Adrenal gland (tissue), 12 donors: ENCODE results near the gene ATP9A. TPM values are rescaled to one million over a fixed set of nuclear protein-coding genes. Genes with fewer than 3 reads are reported as not detected.

ENCODE experiments used
- DNase-seq, 7 donors: peaks; one replicate each; pipeline ENCODE4 v3.0.0-alpha.2; 2019 to 2020
- H3K27ac ChIP-seq, 5 donors: fragments of 200-600 bp; sonication (generic) in 4 of 5; 1 replicate in 3 of 5; 2 replicates in 2 of 5; pipeline versions ENCODE4 v1.5.1 to v1.8.0; 2016 to 2020; ENCODE audit warnings: mild to moderate bottlenecking in 1 of 5
- H3K27me3 ChIP-seq: fragments of 200-600 bp; 2 replicates; pipeline ENCODE4 v1.8.0; 2021
- H3K36me3 ChIP-seq, 2 donors: fragments of 200-600 bp; replicated peaks in 1 of 2; 1 replicate in 1 of 2; 2 replicates in 1 of 2; pipeline versions ENCODE4 v1.5.1 to v1.8.0; 2018 to 2022
- H3K4me1 ChIP-seq, 2 donors: fragments of 200-600 bp; replicated peaks in 1 of 2; 1 replicate in 1 of 2; 2 replicates in 1 of 2; pipeline versions ENCODE4 v1.5.1 to v1.8.0; 2018 to 2021
- H3K4me3 ChIP-seq, 4 donors: fragments of 200-600 bp; sonication (generic) in 3 of 4; one replicate each; pipeline ENCODE4 v1.5.1; 2016 to 2018
- H3K9me3 ChIP-seq, 3 donors: fragments of 200-600 bp; sonication (generic) in 1 of 3; replicated peaks in 1 of 3; 1 replicate in 2 of 3; 2 replicates in 1 of 3; pipeline versions ENCODE4 v1.5.1 to v1.8.0; 2016 to 2021
- CTCF ChIP-seq, 6 experiments: fragments of 450-650 bp in 4 of 6; fragments of 200-600 bp in 2 of 6; sonication (generic) in 1 of 6; IDR thresholded peaks; 1 replicate in 5 of 6; 2 replicates in 1 of 6; pipeline versions ENCODE4 v1.5.1 to v1.8.0; 2016 to 2021; ENCODE audit warnings: antibody characterized with exemption in 6 of 6, mild to moderate bottlenecking in 2 of 6, moderate library complexity in 1 of 6
- POLR2A ChIP-seq, 2 donors: fragments of 450-650 bp; IDR thresholded peaks; one replicate each; pipeline ENCODE4 v1.6.1; 2017; ENCODE audit warnings: antibody characterized with exemption in 2 of 2, mild to moderate bottlenecking in 2 of 2, moderate library complexity in 1 of 2
- WGBS, 4 donors: extraction: QIAGEN DNeasy Blood & Tissue Kit in 2 of 4; methylation state at CpG; one replicate each; pipeline versions ENCODE4 v1.1.5 to v1.1.7; 2013 to 2017; 5-methylcytosine and 5-hydroxymethylcytosine counted together
- intact Hi-C, 2 donors: fragments of 100-400 bp; cut with DNase I; formaldehyde crosslinking; loops; one replicate each; pipeline versions ENCODE4 v1.14.1 to v1.15.0; 2022 to 2023
- polyA plus RNA-seq, 3 donors: library from polyadenylated mRNA; stranded (reverse); fragments of 200-250 nt in 2 of 3; fragments of 350-450 nt in 1 of 3; fragmentation: Illumina TruSeq in 1 of 3; extraction: RNeasy Lipid Tissue Mini Kit (QIAGEN cat#74804) in 1 of 3; gene quantifications; one replicate each; pipeline ENCODE4 v1.2.3, GENCODE V29; 2013 to 2014
- total RNA-seq, 9 donors: library from RNA; depleted of rRNA in 4 of 9; stranded (reverse); fragments of >200 nt in 4 of 9; fragments of 120-200 nt in 1 of 9; fragmentation: NEBNext Ultra II Directional in 1 of 9; extraction: Animal tissue kit (Norgen Biotek cat#: 25700) in 1 of 9; gene quantifications; one replicate each; pipeline versions ENCODE4 v1.1.0 to v1.2.4, GENCODE V29; 2013 to 2023
- donor health status: healthy with polysubstance abuse.
- donor health status: Bipolar disorder and iron deficiency.
- donor health status: DM: yes; HTN: yes; CAD: no.
- donor health status: DM: no; HTN: no; CAD: no.
- donor health status: DM: no; HTN: no; CAD: no.
- donor health status: DM: yes; HTN: yes; CAD: no.

Gene ATP9A
- total and polyA plus RNA-seq, 12 donors: 3.7 to 34.5 (median 16.7) TPM

GRCh38 chr20:51574248-51575033 is 193.7 kb downstream of the ATP9A start:
- no peak overlapping the region for H3K4me3 ChIP-seq
- TF ChIP-seq POLR2A (IDR thresholded peaks at IDR 0.05) (no peak), CTCF (IDR thresholded peaks at IDR 0.05) (no peak)
- WGBS, 4 donors: 91 to 96% (median 93%) methylated on average over 4 to 6 of the region's 6 CpGs
- intact Hi-C loops: no loop called here
- no peaks in the 10 kb centered on the region for H3K27me3 ChIP-seq
- H3K27ac ChIP-seq: no peak overlapping the region
- no peak for DNase-seq
- H3K36me3 ChIP-seq: no peaks in the 10 kb centered on the region
- no peaks in the 10 kb centered on the region for H3K9me3 ChIP-seq
- no peaks in the 10 kb centered on the region for H3K4me1 ChIP-seq

GRCh38 chr20:51573576-51574243 is 194.5 kb downstream of the ATP9A start:
- H3K36me3 ChIP-seq: no peaks in the 10 kb centered on the region
- no peaks in the 10 kb centered on the region for H3K27me3 ChIP-seq
- intact Hi-C loops: no loop called here
- no peak for TF ChIP-seq POLR2A (IDR thresholded peaks at IDR 0.05)
- TF ChIP-seq CTCF (IDR thresholded peaks at IDR 0.05): no peak
- no peak overlapping the region for H3K27ac ChIP-seq
- H3K9me3 ChIP-seq: no peaks in the 10 kb centered on the region
- H3K4me3 ChIP-seq: no peak overlapping the region
- 53 to 73% (median 66%) methylated on average over 7 to 8 of the region's 8 CpGs for WGBS, 4 donors
- H3K4me1 ChIP-seq: no peaks in the 10 kb centered on the region
- no peak for DNase-seq

DNA sequence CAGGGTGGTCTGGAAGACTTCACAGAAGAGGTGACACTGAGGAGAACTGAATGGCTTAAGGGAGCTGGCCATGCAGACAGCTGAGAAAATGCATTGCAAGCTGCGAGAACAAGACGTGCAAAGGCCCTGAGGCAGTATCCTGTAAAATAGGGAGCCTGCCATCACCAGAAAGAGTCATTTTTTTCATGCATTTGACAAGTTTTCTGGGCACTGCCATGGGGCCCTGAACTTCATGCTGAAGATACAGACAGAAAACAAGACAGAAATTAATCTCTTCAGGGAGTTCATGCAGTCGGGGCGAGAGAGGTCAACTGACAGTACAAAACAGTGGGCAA is 196.8 kb downstream of the ATP9A start:
- no peaks in the 10 kb centered on the region for H3K36me3 ChIP-seq
- no peak overlapping the region for H3K4me3 ChIP-seq
- peaks cover 7% of the 10 kb centered on the region for H3K27me3 ChIP-seq
- intact Hi-C loops: no loop called here
- WGBS, 4 donors: 70 to 81% (median 71%) methylated on average over 4 of the region's 4 CpGs
- H3K9me3 ChIP-seq: no peaks in the 10 kb centered on the region
- H3K4me1 ChIP-seq: no peaks in the 10 kb centered on the region
- H3K27ac ChIP-seq: no peak overlapping the region
- DNase-seq: no peak
- TF ChIP-seq CTCF (IDR thresholded peaks at IDR 0.05) (no peak), POLR2A (IDR thresholded peaks at IDR 0.05) (no peak)

GRCh38 chr20:51570739-51571459 is 197.3 kb downstream of the ATP9A start:
- TF ChIP-seq POLR2A (IDR thresholded peaks at IDR 0.05): no peak
- no peak for TF ChIP-seq CTCF (IDR thresholded peaks at IDR 0.05)
- H3K9me3 ChIP-seq: no peaks in the 10 kb centered on the region
- H3K36me3 ChIP-seq: no peaks in the 10 kb centered on the region
- H3K27me3 ChIP-seq: peaks cover 7% of the 10 kb centered on the region
- no peak for DNase-seq
- H3K27ac ChIP-seq: no peak overlapping the region
- 56 to 78% (median 63%) methylated on average over 14 to 16 of the region's 16 CpGs for WGBS, 4 donors
- no peak overlapping the region for H3K4me3 ChIP-seq
- intact Hi-C loops: no loop called here
- H3K4me1 ChIP-seq: no peaks in the 10 kb centered on the region
